Natural killer cell (primary cell): ENCODE measurements around the gene RNF220. TPM values are rescaled to one million over a fixed set of nuclear protein-coding genes. Genes with fewer than 3 reads are reported as not detected.

Experiments used
- ATAC-seq, 3 donors: fragments of 150-1000 bp in 2 of 3; fragments of 200-7000 bp in 1 of 3; cut with Tn5 transposase; 1 replicate in 1 of 3; 2 replicates in 2 of 3; pipeline ENCODE4 v1.10.0; 2021; ENCODE audit warnings: mild to moderate bottlenecking in 2 of 3, moderate library complexity in 2 of 3
- DNase-seq, 2 donors: peaks; one replicate each; pipeline versions ENCODE4 v3.0.0 to v3.0.0-alpha.2; 2013 to 2021; ENCODE audit warnings: mixed read lengths in 1 of 2
- H3K27ac ChIP-seq: one replicate; pipeline ENCODE4 v1.5.1; 2013; ENCODE audit warnings: mild to moderate bottlenecking, low read length
- H3K27me3 ChIP-seq: one replicate; pipeline ENCODE4 v1.6.1; 2013; ENCODE audit warnings: low read length; ENCODE audit not compliant: control insufficient read depth, insufficient read depth
- H3K36me3 ChIP-seq: one replicate; pipeline ENCODE4 v1.6.1; 2013; ENCODE audit warnings: low read length; ENCODE audit not compliant: control insufficient read depth, insufficient read depth
- H3K4me1 ChIP-seq: one replicate; pipeline ENCODE4 v1.6.1; 2013; ENCODE audit warnings: low read length; ENCODE audit not compliant: control insufficient read depth, insufficient read depth
- H3K4me3 ChIP-seq: one replicate; pipeline ENCODE4 v1.5.1; 2013; ENCODE audit warnings: low read length
- H3K9me3 ChIP-seq: one replicate; pipeline ENCODE4 v1.6.1; 2013; ENCODE audit warnings: low read length; ENCODE audit not compliant: control insufficient read depth, insufficient read depth
- H3K27ac Mint-ChIP-seq, 2 donors: one replicate each; pipeline ENCODE4 v1.8.0; 2022; ENCODE audit warnings: mild to moderate bottlenecking in 2 of 2, mixed read lengths in 2 of 2, moderate library complexity in 1 of 2
- H3K27me3 Mint-ChIP-seq, 2 donors: one replicate each; pipeline ENCODE4 v1.8.0; 2022; ENCODE audit warnings: low read depth in 2 of 2, mixed read lengths in 2 of 2
- H3K36me3 Mint-ChIP-seq: one replicate; pipeline ENCODE4 v1.8.0; 2022; ENCODE audit warnings: mixed read lengths
- H3K4me1 Mint-ChIP-seq, 2 donors: one replicate each; pipeline ENCODE4 v1.8.0; 2022; ENCODE audit warnings: mixed read lengths in 2 of 2
- H3K4me3 Mint-ChIP-seq: one replicate; pipeline ENCODE4 v1.8.0; 2022; ENCODE audit warnings: mild to moderate bottlenecking, moderate library complexity, mixed read lengths
- H3K9me3 Mint-ChIP-seq, 2 donors: one replicate each; pipeline ENCODE4 v1.8.0; 2022; ENCODE audit warnings: mixed read lengths in 2 of 2
- CTCF ChIP-seq: fragments of 200-600 bp; IDR thresholded peaks from one replicate; pipeline ENCODE4 v1.8.0; 2022; ENCODE audit warnings: antibody characterized with exemption
- WGBS: methylation state at CpG from one replicate; pipeline ENCODE4 v1.1.7; 2013; ENCODE audit warnings: missing lambda C conversion rate; ENCODE audit not compliant: insufficient coverage; 5-methylcytosine and 5-hydroxymethylcytosine counted together
- intact Hi-C: fragments of 100-400 bp; cut with micrococcal nuclease; formaldehyde crosslinking; loops from one replicate; pipeline ENCODE4 v1.14.2; 2022
- total RNA-seq, 4 donors: library from RNA; stranded (reverse); fragments of 120-200 nt in 1 of 4; gene quantifications; one replicate each; pipeline versions ENCODE4 v1.2.3 to v1.2.4, GENCODE V29; 2013 to 2022

RNF220 gene
- total RNA-seq, 3 donors from 2014 or later (not counting 1 experiment from before 2014, with no cell fraction given) = 88.5 to 107 (median 105) TPM

- Mint-ChIP-seq H3K4me3 (peak overlapping the region; percentile 71), H3K4me1 (peaks cover 18% of the 10 kb centered on the region in 2 donors)
- 45% methylated on average over 16 of the region's 18 CpGs for WGBS
Measured at GRCh38 chr1:44472620-44473525, 67.8 kb downstream of the RNF220 start.

GRCh38 chr1:44476891-44477290, 71.8 kb downstream of the RNF220 start:
- no peaks in the 10 kb centered on the region for H3K36me3 ChIP-seq
- Mint-ChIP-seq H3K36me3 (no peaks in the 10 kb centered on the region), H3K4me1 (peaks cover 18% of the 10 kb centered on the region in 2 donors), H3K27me3 (peaks cover 0 to 6% of the 10 kb centered on the region in 2 donors), H3K27ac (no peak overlapping the region), H3K9me3 (no peaks in the 10 kb centered on the region), H3K4me3 (no peak overlapping the region)
- intact Hi-C loops = no loop called here
- H3K4me1 ChIP-seq = peaks cover 9% of the 10 kb centered on the region
- no peak overlapping the region for H3K27ac ChIP-seq
- H3K9me3 ChIP-seq = no peaks in the 10 kb centered on the region
- no peak for TF ChIP-seq CTCF
- H3K27me3 ChIP-seq = no peaks in the 10 kb centered on the region
- no peak overlapping the region for H3K4me3 ChIP-seq
- DNase-seq = no peak
- no peak for ATAC-seq

More at GRCh38 chr1:44472620-44473525, 67.8 kb downstream of the RNF220 start:
- Mint-ChIP-seq H3K27me3 (no peaks in the 10 kb centered on the region), H3K9me3 (no peaks in the 10 kb centered on the region), H3K36me3 (no peaks in the 10 kb centered on the region), H3K27ac (peak overlapping the region; percentile 48 to 75)
- Histone ChIP-seq H3K4me1 (peaks cover 9% of the 10 kb centered on the region), H3K27ac (no peak overlapping the region), H3K9me3 (no peaks in the 10 kb centered on the region), H3K36me3 (no peaks in the 10 kb centered on the region), H3K4me3 (no peak overlapping the region), H3K27me3 (no peaks in the 10 kb centered on the region)
- no peak for DNase-seq
- TF ChIP-seq CTCF = no peak
- intact Hi-C loops = no loop called here
- ATAC-seq = peak in 2 of 3 donors; percentile 55 to 76

GRCh38 chr1:44481701-44482100, 76.6 kb downstream of the RNF220 start:
- Mint-ChIP-seq H3K9me3 (no peaks in the 10 kb centered on the region), H3K4me3 (no peak overlapping the region), H3K27ac (no peak overlapping the region), H3K36me3 (no peaks in the 10 kb centered on the region), H3K27me3 (peaks cover 7 to 18% of the 10 kb centered on the region in 2 donors), H3K4me1 (no peaks in the 10 kb centered on the region)
- no peak overlapping the region for H3K4me3 ChIP-seq
- TF ChIP-seq CTCF = no peak
- H3K4me1 ChIP-seq = no peaks in the 10 kb centered on the region
- intact Hi-C loops = no loop called here
- no peak overlapping the region for H3K27ac ChIP-seq
- WGBS = 77% methylated on average over 2 of the region's 2 CpGs
- ATAC-seq = no peak
- DNase-seq = no peak
- no peaks in the 10 kb centered on the region for H3K36me3 ChIP-seq
- H3K9me3 ChIP-seq = no peaks in the 10 kb centered on the region
- no peaks in the 10 kb centered on the region for H3K27me3 ChIP-seq
